HCT116 (cell line): Measurements from ENCODE around the gene COL28A1.

Experiments
- CEBPB ChIP-seq: IDR thresholded peaks from 2 replicates; pipeline ENCODE4 v1.6.1; 2012; ENCODE audit warnings: low read depth
- CTCF ChIP-seq, 3 experiments: fragments of 200-600 bp in 1 of 3; sonication (generic) in 1 of 3; IDR thresholded peaks in 2 of 3; conservative IDR thresholded peaks in 1 of 3; 2 replicates each; pipeline ENCODE4 v1.5.1; 2012 to 2017; ENCODE audit warnings: low read depth in 2 of 3, low read length in 2 of 3, antibody characterized with exemption in 1 of 3, borderline replicate concordance in 1 of 3, control low read depth in 1 of 3, mild to moderate bottlenecking in 1 of 3, mixed read lengths in 1 of 3, mixed run types in 1 of 3, moderate library complexity in 1 of 3; ENCODE audit not compliant: insufficient read depth in 1 of 3
- EZH2 ChIP-seq: fragments of 200-600 bp; sonication (generic); IDR thresholded peaks from 2 replicates; pipeline ENCODE4 v1.6.1; 2017; ENCODE audit warnings: antibody characterized with exemption, mixed run types
- EZH2phosphoT487 ChIP-seq: fragments of 200-600 bp; IDR thresholded peaks from 2 replicates; pipeline ENCODE4 v1.6.1; 2018; ENCODE audit warnings: antibody characterized with exemption, borderline replicate concordance
- MAX ChIP-seq: IDR thresholded peaks from 2 replicates; pipeline ENCODE4 v1.6.1; 2012
- REST ChIP-seq: IDR thresholded peaks from 2 replicates; pipeline ENCODE4 v1.6.1; 2012; ENCODE audit warnings: low read depth
- TCF7L2 ChIP-seq: IDR thresholded peaks from 2 replicates; pipeline ENCODE4 v1.7.0; 2011; ENCODE audit warnings: borderline replicate concordance, inconsistent platforms; ENCODE audit not compliant: insufficient read depth, insufficient read length; ENCODE audit errors: extremely low read depth
- ZNF274 ChIP-seq: fragments of 200-500 bp; sonication (Bioruptor generic); IDR thresholded peaks from 2 replicates; pipeline ENCODE4 v1.6.1; 2014; ENCODE audit warnings: mild to moderate bottlenecking, low read depth, low read length, inconsistent platforms

- TF ChIP-seq CTCF (IDR thresholded peaks at IDR 0.05 in 2 of 3, conservative IDR thresholded peaks at IDR 0.05 in 1 of 3; ENCODE audit: borderline replicate concordance in 1 of 3, insufficient read depth in 1 of 3, low read depth in 2 of 3, low read length in 2 of 3) (no peak), CEBPB (no peak), MAX (no peak), EZH2 (no peak), ZNF274 (no peak), EZH2phosphoT487 (no peak), TCF7L2 (no peak), REST (no peak)
Observed at GRCh38 chr7:7569081-7569527, 33.4 kb upstream of the COL28A1 start.
